SU-DHL-6 (cell line): ENCODE data around the gene SAPCD2.

Source experiments
- H2AFZ ChIP-seq: fragments of 200-600 bp; sonication (generic); 2 replicates; pipeline ENCODE4 v1.6.1; 2014; ENCODE audit warnings: low read depth, mild to moderate bottlenecking, moderate library complexity, mixed read lengths, antibody characterized with exemption, low read length; ENCODE audit not compliant: severe bottlenecking
- H3F3A ChIP-seq: fragments of 200-600 bp; shearing (Covaris generic); 2 replicates; pipeline ENCODE4 v1.6.0; 2016; ENCODE audit warnings: antibody characterized with exemption, mild to moderate bottlenecking; ENCODE audit not compliant: insufficient read depth
- H3K27ac ChIP-seq: fragments of 200-600 bp; sonication (generic); 2 replicates; pipeline ENCODE4 v1.5.1; 2016; ENCODE audit warnings: low read depth, mild to moderate bottlenecking, low read length, moderate library complexity, mixed read lengths
- H3K27me3 ChIP-seq: fragments of 200-600 bp; sonication (generic), shearing (Covaris generic); 2 replicates; pipeline ENCODE4 v1.6.0; 2014; ENCODE audit warnings: mild to moderate bottlenecking, low read length
- H3K36me3 ChIP-seq: fragments of 200-600 bp; sonication (generic); 2 replicates; pipeline ENCODE4 v1.6.1; 2014; ENCODE audit warnings: mild to moderate bottlenecking, low read length, mixed read lengths
- H3K4me2 ChIP-seq: fragments of 300-600, 200-600 bp; shearing (Covaris generic), sonication (generic); 2 replicates; pipeline ENCODE4 v1.6.0; 2014; ENCODE audit warnings: low read length, low read depth, mild to moderate bottlenecking; ENCODE audit not compliant: poor library complexity, severe bottlenecking
- H3K4me3 ChIP-seq: fragments of 200-600 bp; sonication (generic); 2 replicates; pipeline ENCODE4 v1.5.1; 2014; ENCODE audit warnings: antibody characterized with exemption, low read length, mild to moderate bottlenecking, mixed read lengths; ENCODE audit not compliant: insufficient read depth, poor library complexity, severe bottlenecking
- H3K79me2 ChIP-seq: fragments of 200-600 bp; sonication (generic); 2 replicates; pipeline ENCODE4 v1.6.1; 2014; ENCODE audit warnings: mild to moderate bottlenecking, low read length, moderate library complexity; ENCODE audit not compliant: insufficient read depth
- H3K9ac ChIP-seq: fragments of 200-600 bp; sonication (generic); 2 replicates; pipeline ENCODE4 v1.7.0; 2014; ENCODE audit warnings: mild to moderate bottlenecking, low read length
- H3K9me2 ChIP-seq: fragments of 200-600 bp; sonication (generic); replicated peaks from 2 replicates; pipeline ENCODE4 v1.6.1; 2014; ENCODE audit warnings: low read length; ENCODE audit not compliant: insufficient read depth
- H3K9me3 ChIP-seq: fragments of 200-600 bp; sonication (generic); 2 replicates; pipeline ENCODE4 v1.6.1; 2014; ENCODE audit warnings: low read length, mixed read lengths; ENCODE audit not compliant: insufficient read depth
- H4K20me1 ChIP-seq: fragments of 200-600 bp; sonication (generic); 2 replicates; pipeline ENCODE4 v1.6.1; 2014; ENCODE audit warnings: low read depth, mild to moderate bottlenecking, antibody characterized with exemption, low read length, moderate library complexity, mixed read lengths
- EZH2phosphoT487 ChIP-seq: fragments of 200-600 bp; sonication (generic), shearing (Covaris generic); conservative IDR thresholded peaks from 2 replicates; pipeline ENCODE4 v1.6.1; 2018; ENCODE audit warnings: mild to moderate bottlenecking, antibody characterized with exemption, low read length, moderate library complexity, mixed read lengths
- TF ChIP-seq, protein P1 (sequence below): fragments of 200-600 bp; sonication (generic); IDR thresholded peaks from one replicate; pipeline ENCODE4 v1.5.1; 2017; ENCODE audit warnings: antibody characterized with exemption, mild to moderate bottlenecking, low read length, moderate library complexity; ENCODE audit not compliant: insufficient read depth, poor library complexity, severe bottlenecking

SAPCD2 gene

DNA sequence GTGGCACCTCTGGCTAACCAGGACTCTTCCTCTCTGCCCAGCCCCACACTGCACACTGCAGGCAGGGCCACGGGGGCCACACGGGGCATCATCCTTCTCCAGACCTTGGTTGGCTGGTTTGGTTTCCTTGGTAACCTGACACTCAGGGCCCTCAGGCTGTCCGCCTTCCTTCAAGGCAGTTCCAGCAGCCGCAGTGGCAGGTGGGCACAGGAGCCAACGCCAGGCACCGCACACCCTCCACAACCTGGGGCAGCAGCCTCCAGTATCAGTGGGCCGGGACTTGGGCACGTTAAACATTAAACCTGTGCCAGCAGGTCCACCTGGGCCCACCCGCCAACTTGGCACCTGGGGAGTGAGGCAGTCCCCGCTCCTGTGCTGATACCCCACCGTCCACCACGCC is 26.3 kb downstream of the SAPCD2 start:
- Histone ChIP-seq H3K27me3 (no peaks in the 10 kb centered on the region), H4K20me1 (no peaks in the 10 kb centered on the region), H2AFZ (no peak overlapping the region), H3K9me2 (no peaks in the 10 kb centered on the region), H3K9me3 (no peaks in the 10 kb centered on the region), H3K79me2 (no peaks in the 10 kb centered on the region), H3F3A (no peaks in the 10 kb centered on the region), H3K36me3 (no peaks in the 10 kb centered on the region), H3K4me3 (no peak overlapping the region), H3K4me2 (no peak overlapping the region), H3K27ac (no peak overlapping the region), H3K9ac (no peak overlapping the region)
- TF ChIP-seq EZH2phosphoT487, result no peak
- TF ChIP-seq, protein P1, sequence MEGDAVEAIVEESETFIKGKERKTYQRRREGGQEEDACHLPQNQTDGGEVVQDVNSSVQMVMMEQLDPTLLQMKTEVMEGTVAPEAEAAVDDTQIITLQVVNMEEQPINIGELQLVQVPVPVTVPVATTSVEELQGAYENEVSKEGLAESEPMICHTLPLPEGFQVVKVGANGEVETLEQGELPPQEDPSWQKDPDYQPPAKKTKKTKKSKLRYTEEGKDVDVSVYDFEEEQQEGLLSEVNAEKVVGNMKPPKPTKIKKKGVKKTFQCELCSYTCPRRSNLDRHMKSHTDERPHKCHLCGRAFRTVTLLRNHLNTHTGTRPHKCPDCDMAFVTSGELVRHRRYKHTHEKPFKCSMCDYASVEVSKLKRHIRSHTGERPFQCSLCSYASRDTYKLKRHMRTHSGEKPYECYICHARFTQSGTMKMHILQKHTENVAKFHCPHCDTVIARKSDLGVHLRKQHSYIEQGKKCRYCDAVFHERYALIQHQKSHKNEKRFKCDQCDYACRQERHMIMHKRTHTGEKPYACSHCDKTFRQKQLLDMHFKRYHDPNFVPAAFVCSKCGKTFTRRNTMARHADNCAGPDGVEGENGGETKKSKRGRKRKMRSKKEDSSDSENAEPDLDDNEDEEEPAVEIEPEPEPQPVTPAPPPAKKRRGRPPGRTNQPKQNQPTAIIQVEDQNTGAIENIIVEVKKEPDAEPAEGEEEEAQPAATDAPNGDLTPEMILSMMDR, result no peak

DNA sequence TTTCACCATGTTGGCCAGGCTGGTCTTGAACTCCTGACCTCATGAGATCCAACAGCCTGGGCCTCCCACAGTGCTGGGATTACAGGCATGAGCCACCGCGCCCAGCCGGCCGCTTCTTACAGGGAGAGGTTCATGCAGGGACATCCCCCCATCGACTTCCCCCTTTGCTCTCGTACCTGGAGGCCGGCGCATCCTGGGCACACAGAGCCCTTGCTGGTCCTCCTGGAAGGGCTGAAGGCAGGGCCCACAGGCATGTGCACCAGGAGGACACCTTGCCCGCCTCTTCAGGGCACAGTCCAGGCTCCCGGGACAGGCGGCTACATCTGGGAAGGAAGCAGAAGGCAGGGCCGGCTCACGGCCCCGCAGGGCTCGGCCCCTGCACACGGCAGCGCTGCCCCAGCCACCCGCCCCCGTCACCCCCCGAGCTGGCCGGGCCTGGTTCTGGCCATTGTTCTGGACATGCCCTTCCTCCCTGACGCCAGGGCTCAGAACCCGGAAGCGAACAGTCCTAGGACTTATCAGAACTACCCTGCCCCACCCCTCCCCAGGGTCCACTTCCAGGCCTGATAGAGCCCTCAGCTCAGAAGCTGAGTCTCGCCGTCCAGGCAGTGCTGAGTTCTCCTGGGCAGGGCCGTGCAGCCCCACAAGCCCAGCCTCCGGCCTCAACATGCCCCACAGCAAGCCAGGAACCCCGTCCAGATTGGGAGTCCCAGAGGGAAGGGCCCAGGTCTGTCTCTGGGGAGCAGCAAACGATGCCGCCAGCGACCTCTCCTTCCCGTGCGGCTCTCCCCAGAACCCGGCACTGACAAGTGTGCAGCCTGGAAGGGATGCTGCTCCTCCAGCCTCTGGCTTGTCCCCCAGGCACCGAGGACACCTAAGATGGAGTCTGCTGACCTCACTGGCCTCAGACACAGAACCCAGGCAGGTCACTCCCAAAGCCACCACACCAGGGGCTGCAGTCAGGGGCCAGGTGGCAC is 27.3 kb downstream of the SAPCD2 start:
- H3K79me2 ChIP-seq, result no peaks in the 10 kb centered on the region
- no peak overlapping the region for H3K9ac ChIP-seq
- no peaks in the 10 kb centered on the region for H3F3A ChIP-seq
- no peaks in the 10 kb centered on the region for H3K9me3 ChIP-seq
- H2AFZ ChIP-seq, result no peak overlapping the region
- no peak for TF ChIP-seq EZH2phosphoT487
- TF ChIP-seq, protein P1, result no peak
- H3K27me3 ChIP-seq, result no peaks in the 10 kb centered on the region
- no peaks in the 10 kb centered on the region for H3K9me2 ChIP-seq
- H3K4me3 ChIP-seq, result no peak overlapping the region
- H3K27ac ChIP-seq, result no peak overlapping the region
- H3K4me2 ChIP-seq, result no peak overlapping the region
- H4K20me1 ChIP-seq, result no peaks in the 10 kb centered on the region
- no peaks in the 10 kb centered on the region for H3K36me3 ChIP-seq

DNA sequence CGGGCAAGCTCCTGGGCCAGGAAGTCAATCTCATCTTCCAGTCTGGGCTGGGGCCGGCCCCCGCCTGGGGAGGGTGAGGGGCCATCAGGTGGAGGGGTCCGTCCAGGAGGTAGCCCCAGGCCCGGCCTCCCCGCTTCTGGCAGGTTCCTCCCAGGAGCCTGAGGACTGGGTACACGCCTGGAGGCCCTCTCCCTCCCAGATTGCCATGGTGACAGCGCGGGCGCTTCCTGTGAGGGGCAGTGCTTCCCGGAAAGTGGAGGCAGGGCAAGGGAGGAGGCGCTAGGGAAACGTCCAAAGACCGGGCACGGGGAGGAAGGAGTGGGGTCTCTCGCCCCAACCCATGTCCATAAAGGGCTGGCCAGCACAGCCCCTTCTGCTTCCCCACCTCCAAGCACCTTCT is 29.2 kb downstream of the SAPCD2 start:
- no peaks in the 10 kb centered on the region for H4K20me1 ChIP-seq

More for the DNA sequence above, 29.2 kb downstream of the SAPCD2 start:
- TF ChIP-seq EZH2phosphoT487, result no peak
- TF ChIP-seq, protein P1, result no peak
- Histone ChIP-seq H3K79me2 (no peaks in the 10 kb centered on the region), H2AFZ (no peak overlapping the region), H3K36me3 (no peaks in the 10 kb centered on the region), H3K27me3 (no peaks in the 10 kb centered on the region), H3K9me3 (no peaks in the 10 kb centered on the region), H3K9ac (no peak overlapping the region), H3K4me3 (no peak overlapping the region), H3F3A (no peaks in the 10 kb centered on the region), H3K9me2 (no peaks in the 10 kb centered on the region), H3K27ac (no peak overlapping the region), H3K4me2 (no peak overlapping the region)
